Gastrocnemius medialis (tissue), 4 donors: Measurements from ENCODE around the gene ADAMTSL3.

Source experiments
- POLR2A ChIP-seq, 2 donors: fragments of 450-650 bp; IDR thresholded peaks; one replicate each; pipeline ENCODE4 v1.6.1; 2017; ENCODE audit warnings: antibody characterized with exemption in 2 of 2, mild to moderate bottlenecking in 2 of 2, moderate library complexity in 2 of 2
- TF ChIP-seq, protein P1 (sequence below), 5 experiments: fragments of 450-650 bp in 3 of 5; fragments of 200-600 bp in 2 of 5; sonication (generic) in 2 of 5; IDR thresholded peaks in 4 of 5; conservative IDR thresholded peaks in 1 of 5; 1 replicate in 4 of 5; 2 replicates in 1 of 5; pipeline ENCODE4 v1.5.1; 2016 to 2019; ENCODE audit warnings: antibody characterized with exemption in 5 of 5, mild to moderate bottlenecking in 3 of 5, moderate library complexity in 3 of 5

DNA sequence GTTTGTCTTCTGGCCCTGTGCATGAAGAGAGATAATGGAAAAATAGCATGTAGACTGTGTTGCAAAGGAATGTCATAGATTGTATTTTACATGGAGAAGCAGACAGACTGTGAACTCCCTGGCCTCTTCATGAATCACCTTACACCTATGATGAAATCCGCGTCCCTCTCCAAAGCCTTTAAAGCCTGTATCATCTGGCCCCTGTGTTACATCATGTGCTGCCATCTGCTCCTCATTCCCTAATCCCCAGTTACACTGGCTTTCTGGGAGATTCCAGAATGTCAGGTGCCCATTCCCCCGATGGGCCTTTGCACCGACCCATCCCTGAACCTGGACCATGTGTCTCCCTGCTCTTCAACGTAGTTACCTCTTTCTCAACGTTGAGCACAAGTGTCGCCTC, 190.8 kb downstream of the ADAMTSL3 start:
- TF ChIP-seq, protein P1, sequence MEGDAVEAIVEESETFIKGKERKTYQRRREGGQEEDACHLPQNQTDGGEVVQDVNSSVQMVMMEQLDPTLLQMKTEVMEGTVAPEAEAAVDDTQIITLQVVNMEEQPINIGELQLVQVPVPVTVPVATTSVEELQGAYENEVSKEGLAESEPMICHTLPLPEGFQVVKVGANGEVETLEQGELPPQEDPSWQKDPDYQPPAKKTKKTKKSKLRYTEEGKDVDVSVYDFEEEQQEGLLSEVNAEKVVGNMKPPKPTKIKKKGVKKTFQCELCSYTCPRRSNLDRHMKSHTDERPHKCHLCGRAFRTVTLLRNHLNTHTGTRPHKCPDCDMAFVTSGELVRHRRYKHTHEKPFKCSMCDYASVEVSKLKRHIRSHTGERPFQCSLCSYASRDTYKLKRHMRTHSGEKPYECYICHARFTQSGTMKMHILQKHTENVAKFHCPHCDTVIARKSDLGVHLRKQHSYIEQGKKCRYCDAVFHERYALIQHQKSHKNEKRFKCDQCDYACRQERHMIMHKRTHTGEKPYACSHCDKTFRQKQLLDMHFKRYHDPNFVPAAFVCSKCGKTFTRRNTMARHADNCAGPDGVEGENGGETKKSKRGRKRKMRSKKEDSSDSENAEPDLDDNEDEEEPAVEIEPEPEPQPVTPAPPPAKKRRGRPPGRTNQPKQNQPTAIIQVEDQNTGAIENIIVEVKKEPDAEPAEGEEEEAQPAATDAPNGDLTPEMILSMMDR (IDR thresholded peaks at IDR 0.05 in 4 of 5, conservative IDR thresholded peaks at IDR 0.05 in 1 of 5): no peak
- no peak for TF ChIP-seq POLR2A (IDR thresholded peaks at IDR 0.05)
